AG04450 (cell line): ENCODE data around the gene PLXNB1. TPM values are rescaled to one million over a fixed set of nuclear protein-coding genes. Genes with fewer than 3 reads are reported as not detected.
A peak's percentile ranks its signal among the peaks of the same experiment; 100 is the strongest.
"Not testable (repeated sequence)": the region's sequence is repeated elsewhere in the genome, so short reads cannot be mapped to it uniquely, and the experiment has no call there.

Experiments used
- CTCF ChIA-PET: fragments of 300-600, 350-600 bp; formaldehyde crosslinking; extraction: SDS; loops from one replicate; lab custom pipeline; 2022; ENCODE audit warnings: antibody characterized with exemption, inconsistent platforms; lab: Charles Lee
- POLR2A ChIA-PET: fragments of 350-600 bp; formaldehyde crosslinking; extraction: SDS; loops from one replicate; lab custom pipeline; 2021; ENCODE audit warnings: antibody characterized with exemption, inconsistent platforms; lab: Yijun Ruan, JAX
- DNase-seq: peaks from one replicate; pipeline ENCODE4 v3.0.0-alpha.2; 2011; ENCODE audit warnings: low read depth, low spot score
- H3K27ac ChIP-seq: one replicate; pipeline ENCODE4 v1.5.1; 2012; ENCODE audit warnings: low read depth, low read length, control low read depth
- H3K27me3 ChIP-seq: one replicate; pipeline ENCODE4 v1.6.0; 2012; ENCODE audit warnings: low read length; ENCODE audit not compliant: control insufficient read depth, insufficient read depth
- H3K4me3 ChIP-seq: 2 replicates; pipeline ENCODE4 v1.5.1; 2011; ENCODE audit warnings: mild to moderate bottlenecking, low read depth, low read length, control low read depth
- H3K9me3 ChIP-seq: 2 replicates; pipeline ENCODE4 v1.5.1; 2012; ENCODE audit warnings: low read length; ENCODE audit not compliant: control insufficient read depth, insufficient read depth
- polyA plus RNA-seq: library from polyadenylated mRNA; depleted of rRNA; stranded (reverse); fragments of >200 nt; gene quantifications from 2 replicates; pipeline ENCODE4 v1.2.3, GENCODE V29; 2011
- TF ChIP-seq, protein P1 (sequence below): IDR thresholded peaks from 2 replicates; pipeline ENCODE4 v1.5.1; 2011; ENCODE audit warnings: low read depth, low read length, control low read depth, inconsistent platforms

PLXNB1 gene
- polyA plus RNA-seq, 1 experiment = 13.4 TPM

DNA sequence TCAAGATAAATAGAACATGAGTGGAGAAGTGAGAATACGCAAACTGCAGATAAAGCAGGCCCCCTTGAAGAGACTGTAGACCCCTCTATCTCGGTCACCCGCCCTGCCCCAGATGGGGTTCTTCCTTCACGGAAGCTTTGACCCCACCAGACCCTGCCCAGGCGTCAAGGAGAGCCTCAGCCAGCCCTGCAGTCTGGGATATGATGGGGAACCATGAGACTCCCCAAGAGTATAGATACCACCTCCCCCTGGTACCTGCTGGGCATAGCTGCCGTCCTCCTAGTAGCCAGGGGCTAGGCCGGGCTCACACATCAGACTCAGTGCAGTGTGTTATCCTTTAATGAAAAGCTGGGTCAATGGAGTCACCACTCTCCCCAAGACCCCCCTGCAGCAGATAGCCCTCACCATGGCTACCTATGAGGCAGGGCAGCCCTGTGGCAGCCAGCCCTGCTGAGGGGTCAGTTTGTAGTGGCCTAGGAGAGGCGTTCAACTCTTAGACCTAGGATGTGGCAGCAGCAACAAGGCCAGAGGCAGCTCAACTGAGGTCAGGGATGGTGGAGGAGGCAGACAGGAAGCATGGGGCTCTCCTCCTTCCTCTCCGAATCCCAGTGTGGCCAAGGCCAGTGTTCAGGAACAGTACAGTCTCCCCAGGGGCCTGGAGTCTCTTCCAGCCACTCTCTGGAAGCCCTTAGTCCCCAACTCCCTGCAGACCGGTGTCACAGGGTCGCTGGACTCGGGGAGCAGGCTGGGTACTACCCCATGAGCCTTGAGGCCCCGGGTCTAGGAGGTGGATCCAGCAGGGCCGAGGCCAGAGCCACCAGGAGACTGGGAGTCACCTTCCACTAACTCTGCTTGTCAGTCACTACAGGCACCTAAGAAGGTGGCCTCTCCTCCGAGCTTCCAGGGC, 26.1 kb downstream of the PLXNB1 start:
- no peaks in the 10 kb centered on the region; the same call in 1 of the 2 replicates for H3K9me3 ChIP-seq
- TF ChIP-seq, protein P1, sequence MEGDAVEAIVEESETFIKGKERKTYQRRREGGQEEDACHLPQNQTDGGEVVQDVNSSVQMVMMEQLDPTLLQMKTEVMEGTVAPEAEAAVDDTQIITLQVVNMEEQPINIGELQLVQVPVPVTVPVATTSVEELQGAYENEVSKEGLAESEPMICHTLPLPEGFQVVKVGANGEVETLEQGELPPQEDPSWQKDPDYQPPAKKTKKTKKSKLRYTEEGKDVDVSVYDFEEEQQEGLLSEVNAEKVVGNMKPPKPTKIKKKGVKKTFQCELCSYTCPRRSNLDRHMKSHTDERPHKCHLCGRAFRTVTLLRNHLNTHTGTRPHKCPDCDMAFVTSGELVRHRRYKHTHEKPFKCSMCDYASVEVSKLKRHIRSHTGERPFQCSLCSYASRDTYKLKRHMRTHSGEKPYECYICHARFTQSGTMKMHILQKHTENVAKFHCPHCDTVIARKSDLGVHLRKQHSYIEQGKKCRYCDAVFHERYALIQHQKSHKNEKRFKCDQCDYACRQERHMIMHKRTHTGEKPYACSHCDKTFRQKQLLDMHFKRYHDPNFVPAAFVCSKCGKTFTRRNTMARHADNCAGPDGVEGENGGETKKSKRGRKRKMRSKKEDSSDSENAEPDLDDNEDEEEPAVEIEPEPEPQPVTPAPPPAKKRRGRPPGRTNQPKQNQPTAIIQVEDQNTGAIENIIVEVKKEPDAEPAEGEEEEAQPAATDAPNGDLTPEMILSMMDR = no peak
- no peak for DNase-seq
- no peak overlapping the region for H3K27ac ChIP-seq
- H3K27me3 ChIP-seq = no peaks in the 10 kb centered on the region
- CTCF ChIA-PET = interaction anchor here (0.6 to 7.6 kb wide), 2 partner anchors 30 to 141 kb away, joined by 3 to 402 read pairs; partner anchors contain the start of genes CCDC51, PLXNB1 and TMA7
- POLR2A ChIA-PET = no interaction called here
- no peak overlapping the region for H3K4me3 ChIP-seq

DNA sequence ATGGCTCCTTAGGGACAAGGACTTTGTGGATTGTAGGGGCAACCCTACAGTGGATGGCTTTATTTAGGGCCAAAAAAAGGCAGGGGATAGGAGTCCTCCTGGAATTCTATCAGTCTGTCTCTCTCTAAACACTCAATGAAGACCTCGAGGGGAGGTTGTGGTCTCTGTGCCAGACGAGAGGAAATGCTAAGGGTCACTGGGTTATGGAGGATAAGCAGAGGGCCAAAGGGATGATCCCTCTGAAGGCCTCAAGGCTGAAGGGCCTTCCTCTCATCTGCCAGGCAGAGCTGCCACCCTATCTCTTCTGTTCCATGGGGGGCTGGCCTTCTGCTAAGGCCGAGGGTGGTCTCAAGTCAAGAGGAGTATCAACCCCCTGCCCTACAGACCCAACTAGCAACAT, 27.0 kb downstream of the PLXNB1 start:
- DNase-seq = no peak
- Histone ChIP-seq H3K9me3 (no peaks in the 10 kb centered on the region; the same call in 1 of the 2 replicates), H3K27ac (no peak overlapping the region), H3K27me3 (no peaks in the 10 kb centered on the region), H3K4me3 (no peak overlapping the region)
- TF ChIP-seq, protein P1 = no peak
- POLR2A ChIA-PET = no interaction called here
- CTCF ChIA-PET = interaction anchor here (0.6 to 7.6 kb wide), 2 partner anchors 31 to 142 kb away, joined by 3 to 402 read pairs; partner anchors contain the start of genes CCDC51, PLXNB1 and TMA7

DNA sequence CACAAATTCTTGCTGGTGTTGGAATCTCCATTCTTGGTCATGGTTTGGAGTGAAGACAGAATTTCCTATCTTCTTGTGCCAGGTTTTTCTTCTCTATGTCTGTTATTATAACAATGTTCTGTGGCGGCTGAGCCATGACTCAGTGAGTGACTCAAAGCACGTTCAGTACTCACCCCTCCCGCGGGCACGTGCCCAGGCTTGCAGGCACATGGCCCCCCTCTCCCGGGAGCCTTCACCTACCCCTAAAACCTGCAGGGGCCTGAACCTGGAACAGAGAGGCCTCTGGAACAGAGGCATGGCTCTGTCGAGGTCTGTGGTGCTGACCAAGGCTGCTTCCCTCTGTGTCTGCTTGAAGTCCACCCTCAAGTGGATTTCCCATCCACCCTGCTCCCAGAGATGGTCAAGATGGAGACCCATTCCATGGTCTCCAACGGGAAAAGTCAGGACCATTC, 27.6 kb downstream of the PLXNB1 start:
- Histone ChIP-seq H3K4me3 (no peak overlapping the region), H3K27me3 (no peaks in the 10 kb centered on the region), H3K27ac (peak overlapping the region; percentile 77), H3K9me3 (no peaks in the 10 kb centered on the region; the same call in 1 of the 2 replicates)
- DNase-seq = peak; percentile 77
- ChIA-PET CTCF (interaction anchor here (7.6 kb wide), 1 partner anchor 32 kb away, joined by 402 read pairs; the partner anchor contains the start of genes CCDC51, PLXNB1 and TMA7), POLR2A (no interaction called here)
- TF ChIP-seq, protein P1 = no peak

DNA sequence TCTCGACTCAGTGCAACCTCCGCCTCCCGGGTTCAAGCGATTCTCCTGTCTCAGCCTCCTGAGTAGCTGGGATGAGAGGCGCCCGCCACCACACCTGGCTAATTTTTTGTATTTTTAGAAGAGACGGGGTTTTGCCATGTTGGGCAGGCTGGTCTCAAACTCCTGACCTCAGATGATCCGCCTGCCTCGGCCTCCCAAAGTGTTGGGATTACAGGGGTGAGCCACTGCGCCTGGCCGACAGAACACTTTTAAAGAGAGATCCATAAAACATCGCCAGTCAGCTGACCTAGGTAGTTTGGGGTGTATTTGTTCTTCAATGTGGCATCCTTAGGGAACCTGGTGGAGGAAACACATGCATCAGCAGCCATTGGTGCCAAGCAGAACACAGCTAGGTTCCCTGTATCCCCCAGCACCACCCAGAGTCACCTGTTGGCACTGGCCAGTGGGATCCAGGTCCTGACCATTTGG, 28.4 kb downstream of the PLXNB1 start:
- ChIA-PET POLR2A (interaction anchor here (1.0 to 1.1 kb wide), 2 partner anchors 35 to 45 kb away, joined by 6 to 13 read pairs; partner anchors contain the start of gene ATRIP), CTCF (interaction anchor here (0.6 to 7.6 kb wide), 21 partner anchors 10 to 339 kb away, joined by 3 to 402 read pairs (median 5); partner anchors contain the start of genes ATRIP, CCDC51, PLXNB1 and TMA7)
- DNase-seq, H3K27me3 ChIP-seq, H3K9me3 ChIP-seq, H3K4me3 ChIP-seq: not testable (repeated sequence)
- H3K27ac ChIP-seq = peak overlapping the region; percentile 77

DNA sequence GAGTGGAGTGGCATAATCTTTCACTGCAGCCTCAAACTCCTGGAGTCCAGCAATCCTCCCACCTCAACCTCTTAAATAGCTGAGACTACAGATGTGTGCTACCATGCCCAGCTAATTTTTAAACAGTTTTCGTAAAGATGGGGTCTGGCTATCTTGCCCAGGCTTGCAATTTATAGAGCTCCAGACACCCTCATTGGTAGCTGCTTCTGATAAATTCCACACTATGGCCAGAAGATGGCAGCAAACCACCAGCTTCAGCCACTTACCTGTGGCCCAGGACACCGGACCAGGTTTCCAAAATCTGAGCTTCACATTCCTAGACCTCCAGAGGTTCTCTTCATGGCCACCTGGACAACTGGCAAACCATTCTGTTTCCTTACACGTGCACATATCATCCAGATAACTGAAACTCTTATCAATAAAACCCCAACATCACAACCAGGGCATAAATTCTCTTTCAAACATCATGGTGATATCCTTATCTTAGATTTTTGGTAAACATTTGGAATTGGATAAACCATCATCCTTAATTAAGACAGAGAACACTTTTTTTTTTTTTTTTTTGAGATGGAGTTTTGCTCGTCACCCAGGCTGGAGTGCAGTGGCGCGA, 29.0 kb downstream of the PLXNB1 start:
- H3K9me3 ChIP-seq = no peaks in the 10 kb centered on the region; the same call in 1 of the 2 replicates
- H3K27ac ChIP-seq = no peak overlapping the region
- CTCF ChIA-PET = interaction anchor here (0.5 to 7.6 kb wide), 33 partner anchors 8 to 339 kb away, joined by 3 to 402 read pairs (median 4); partner anchors contain the start of genes ATRIP, CCDC51, PLXNB1 and TMA7
- POLR2A ChIA-PET = interaction anchor here (1.0 to 1.1 kb wide), 2 partner anchors 35 to 46 kb away, joined by 6 to 13 read pairs; partner anchors contain the start of gene ATRIP
- DNase-seq = no peak
- TF ChIP-seq, protein P1 = peak; percentile 75
- no peak overlapping the region for H3K4me3 ChIP-seq
- no peaks in the 10 kb centered on the region for H3K27me3 ChIP-seq
